CD4-positive, alpha-beta T cell treated with Interleukin-6 for 4 hours (primary cell): ENCODE measurements around the gene PRR14.
A peak's percentile ranks its signal among the peaks of the same experiment; 100 is the strongest.
"Not testable (repeated sequence)": the region's sequence is repeated elsewhere in the genome, so short reads cannot be mapped to it uniquely, and the experiment has no call there.

Source experiments
- DNase-seq: peaks from one replicate; pipeline ENCODE4 v3.0.0-alpha.2; 2020; ENCODE audit warnings: mixed read lengths

The PRR14 gene

DNA sequence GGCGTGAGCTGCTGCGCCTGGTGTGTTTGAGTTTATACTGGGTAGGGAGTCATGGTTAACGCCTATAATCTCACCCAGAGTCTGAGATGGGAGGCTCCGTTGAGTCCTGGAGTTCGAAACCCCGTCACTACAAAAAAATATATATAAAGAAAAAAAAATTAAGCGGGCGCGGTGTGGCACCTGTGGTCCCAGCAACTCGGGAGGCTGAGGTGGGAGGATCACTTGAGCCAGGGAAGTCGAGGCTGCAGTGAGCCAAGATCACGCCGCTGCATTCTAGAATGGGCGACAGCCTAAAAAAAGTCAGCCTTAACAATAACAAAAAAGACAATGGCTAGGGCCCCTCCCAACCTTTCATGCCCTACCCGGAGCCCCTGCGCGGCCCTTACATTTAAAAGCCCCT, 17.2 kb upstream of the PRR14 start:
- DNase-seq, result no peak

- no peak for DNase-seq
Observed at GRCh38 chr16:30636599-30636998, 14.2 kb upstream of the PRR14 start.

GRCh38 chr16:30637139-30637538, 13.6 kb upstream of the PRR14 start:
- not testable (repeated sequence) for DNase-seq

GRCh38 chr16:30637944-30638343, 12.8 kb upstream of the PRR14 start:
- peak; percentile 21 for DNase-seq

DNA sequence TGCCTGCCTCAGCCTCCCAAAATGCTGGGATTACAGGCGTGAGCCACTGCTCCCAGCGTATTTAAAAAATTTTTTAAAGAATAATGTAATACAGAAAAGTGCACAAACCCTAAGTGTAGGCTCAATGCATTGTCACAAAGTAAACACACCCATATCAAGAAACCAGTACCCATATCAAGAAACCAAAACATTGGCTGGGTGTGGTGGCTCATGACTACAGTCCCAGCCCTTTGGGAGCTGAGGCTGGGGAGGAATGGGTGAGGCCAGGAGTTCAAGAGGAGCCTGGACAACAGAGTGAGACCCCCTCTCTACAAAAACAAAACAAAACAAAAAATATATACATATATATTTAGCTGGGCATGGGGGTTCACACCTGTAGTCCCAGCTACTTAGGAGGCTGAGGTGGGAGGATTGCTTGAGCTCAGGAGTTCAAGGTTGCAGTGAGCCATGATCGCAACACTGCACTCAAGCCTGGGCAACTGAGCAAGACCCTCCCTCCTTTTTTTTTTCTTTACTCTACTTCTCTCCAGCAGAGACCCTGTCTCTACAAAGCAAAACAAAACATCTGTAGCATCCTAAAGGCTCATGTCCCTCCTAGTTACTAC, 9.3 kb upstream of the PRR14 start:
- no peak for DNase-seq

- no peak for DNase-seq
Observed at GRCh38 chr16:30644334-30644830, 6.4 kb upstream of the PRR14 start.

DNA sequence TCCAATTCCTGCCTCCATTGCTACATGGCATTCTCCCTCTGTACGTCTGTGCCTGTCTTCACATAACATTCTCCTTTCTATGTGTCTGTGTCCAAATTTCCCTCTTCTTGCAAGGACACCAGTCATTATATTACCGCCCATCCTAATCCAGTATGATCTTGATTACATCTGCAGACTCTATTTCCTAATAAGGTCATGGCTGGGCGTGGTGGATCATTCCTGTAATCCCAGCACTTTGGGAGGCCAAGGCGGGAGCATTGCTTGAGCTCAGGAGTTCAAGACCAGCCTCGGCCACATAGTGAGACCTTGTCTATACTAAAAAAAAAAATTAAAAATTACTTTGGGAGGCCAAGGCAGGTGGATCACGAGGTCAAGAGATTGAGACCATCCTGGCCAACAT, 5.0 kb upstream of the PRR14 start:
- DNase-seq, result no peak

DNA sequence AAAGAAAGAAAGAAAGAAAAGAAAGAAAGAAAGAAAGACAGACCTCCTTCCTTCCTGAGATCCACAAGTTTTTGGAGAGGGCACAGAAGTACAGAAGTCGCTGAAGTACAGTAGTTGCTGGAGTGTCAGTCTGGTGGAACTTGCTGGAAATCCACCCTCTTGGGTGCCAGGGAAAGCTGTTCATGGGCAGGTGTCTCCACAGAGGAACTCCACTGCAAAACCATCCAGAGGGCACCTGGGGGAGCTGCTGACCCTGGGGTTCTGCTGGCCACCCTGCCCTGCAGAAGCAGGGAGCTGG, 3.5 kb upstream of the PRR14 start:
- DNase-seq, result no peak

DNA sequence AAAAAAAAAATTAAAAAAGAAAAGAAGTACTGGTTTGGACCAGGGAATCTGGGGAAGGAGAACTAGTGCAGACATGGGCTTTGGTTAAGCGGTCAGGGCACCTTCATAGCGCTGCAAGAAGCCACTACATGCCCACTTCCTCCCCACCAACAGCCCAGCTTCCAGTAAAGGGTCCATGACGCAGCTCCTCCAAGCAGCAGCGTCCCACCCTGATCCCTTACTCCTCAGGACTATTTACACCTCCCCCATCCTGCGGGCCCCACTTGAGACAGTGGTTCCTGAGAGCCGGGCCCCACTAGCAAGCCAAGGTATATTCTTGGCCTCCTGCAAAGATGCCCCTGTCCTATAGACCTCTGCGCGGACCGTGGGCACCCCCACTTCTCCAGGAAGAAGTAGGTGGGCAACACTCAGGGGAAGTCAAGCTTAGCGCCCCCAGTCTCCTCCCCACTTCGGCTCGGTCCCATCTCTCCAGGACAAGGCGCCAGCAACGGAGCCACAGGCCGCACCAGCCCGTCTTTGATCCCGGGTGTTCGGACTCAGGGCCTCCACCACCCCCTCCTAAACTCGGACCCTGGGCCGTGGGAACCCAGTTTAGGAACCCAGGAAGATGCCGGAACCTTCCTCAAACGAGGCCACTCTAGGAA, 913 bp upstream of the PRR14 start:
- DNase-seq, result peak; percentile 22

- peak; percentile 77 for DNase-seq
Observed at GRCh38 chr16:30651124-30652004, 604 bp downstream of the PRR14 start.

GRCh38 chr16:30652005-30652296, 1.2 kb downstream of the PRR14 start:
- no peak for DNase-seq

GRCh38 chr16:30652718-30653117, 2.0 kb downstream of the PRR14 start:
- no peak for DNase-seq

GRCh38 chr16:30654856-30655255, 4.1 kb downstream of the PRR14 start:
- no peak for DNase-seq

- no peak for DNase-seq
Observed at GRCh38 chr16:30655815-30656347, 5.1 kb downstream of the PRR14 start.

DNA sequence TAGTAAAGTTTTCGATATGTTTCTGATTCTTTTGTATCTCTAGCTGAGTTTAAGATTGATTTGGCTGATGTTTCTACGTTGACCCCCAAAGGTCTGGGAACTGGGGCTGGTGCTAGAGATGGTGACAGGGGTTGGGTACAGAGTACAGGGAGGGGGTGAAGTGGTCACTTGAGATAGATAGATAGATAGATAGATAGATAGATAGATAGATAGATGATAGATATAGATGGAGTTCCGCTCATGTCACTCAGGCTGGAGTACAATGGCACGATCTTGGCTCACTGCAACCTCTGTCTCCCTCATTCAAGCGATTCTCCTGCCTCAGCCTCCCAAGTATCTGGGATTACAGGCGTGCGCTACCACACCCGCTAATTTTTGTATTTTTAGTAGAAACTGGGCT, 5.6 kb downstream of the PRR14 start:
- no peak for DNase-seq

DNA sequence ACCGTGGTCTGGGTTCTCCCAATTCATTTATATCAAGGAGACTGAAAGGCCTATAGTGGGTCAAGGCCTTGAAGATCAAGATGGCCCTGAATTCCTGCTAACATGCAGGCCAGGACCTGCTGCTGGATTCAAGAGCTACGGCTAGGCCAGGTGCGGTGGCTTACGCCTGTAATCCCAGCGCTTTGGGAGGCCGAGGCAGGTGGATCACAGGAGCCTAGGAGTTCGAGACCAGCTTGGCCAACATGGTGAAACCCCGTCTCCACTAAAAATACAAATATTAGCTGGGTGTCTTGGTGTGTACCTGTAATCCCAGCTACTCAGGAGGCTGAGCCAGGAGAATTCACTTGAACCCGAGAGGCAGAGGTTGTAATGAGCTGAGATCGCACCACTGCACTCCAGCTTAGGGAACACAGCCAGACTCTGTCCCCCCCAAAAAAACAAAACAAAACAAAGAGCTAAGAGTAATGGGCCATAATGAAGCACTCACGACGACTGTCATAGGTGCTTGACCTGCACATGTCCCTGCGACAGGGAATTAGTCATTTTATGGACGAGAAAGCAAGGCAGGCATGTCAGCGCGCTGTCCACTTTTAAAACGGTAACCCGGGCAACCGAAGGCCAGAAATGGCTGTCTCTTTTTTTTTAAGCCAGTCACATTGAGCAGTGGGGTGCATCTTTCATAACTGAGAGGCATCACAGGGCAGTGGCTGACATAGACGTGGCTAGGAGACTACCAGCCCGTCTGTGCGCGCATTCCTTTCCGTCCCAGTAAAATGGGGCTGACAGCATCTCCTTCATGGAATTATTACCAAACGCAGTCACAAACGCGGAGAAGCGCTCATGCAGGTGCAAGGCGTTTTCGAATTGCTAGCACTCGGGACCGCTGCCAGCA, 6.5 kb downstream of the PRR14 start:
- DNase-seq, result no peak

- DNase-seq, result peak; percentile 100
Observed at GRCh38 chr16:30657866-30658730, 7.3 kb downstream of the PRR14 start, which contains the start of gene FBRS. TSS of gene FBRS (plus strand) at chr16:30658431. CDS start at chr16:30659519, 1,088 bp downstream.

GRCh38 chr16:30658731-30659506, 8.2 kb downstream of the PRR14 start:
- DNase-seq, result no peak

DNA sequence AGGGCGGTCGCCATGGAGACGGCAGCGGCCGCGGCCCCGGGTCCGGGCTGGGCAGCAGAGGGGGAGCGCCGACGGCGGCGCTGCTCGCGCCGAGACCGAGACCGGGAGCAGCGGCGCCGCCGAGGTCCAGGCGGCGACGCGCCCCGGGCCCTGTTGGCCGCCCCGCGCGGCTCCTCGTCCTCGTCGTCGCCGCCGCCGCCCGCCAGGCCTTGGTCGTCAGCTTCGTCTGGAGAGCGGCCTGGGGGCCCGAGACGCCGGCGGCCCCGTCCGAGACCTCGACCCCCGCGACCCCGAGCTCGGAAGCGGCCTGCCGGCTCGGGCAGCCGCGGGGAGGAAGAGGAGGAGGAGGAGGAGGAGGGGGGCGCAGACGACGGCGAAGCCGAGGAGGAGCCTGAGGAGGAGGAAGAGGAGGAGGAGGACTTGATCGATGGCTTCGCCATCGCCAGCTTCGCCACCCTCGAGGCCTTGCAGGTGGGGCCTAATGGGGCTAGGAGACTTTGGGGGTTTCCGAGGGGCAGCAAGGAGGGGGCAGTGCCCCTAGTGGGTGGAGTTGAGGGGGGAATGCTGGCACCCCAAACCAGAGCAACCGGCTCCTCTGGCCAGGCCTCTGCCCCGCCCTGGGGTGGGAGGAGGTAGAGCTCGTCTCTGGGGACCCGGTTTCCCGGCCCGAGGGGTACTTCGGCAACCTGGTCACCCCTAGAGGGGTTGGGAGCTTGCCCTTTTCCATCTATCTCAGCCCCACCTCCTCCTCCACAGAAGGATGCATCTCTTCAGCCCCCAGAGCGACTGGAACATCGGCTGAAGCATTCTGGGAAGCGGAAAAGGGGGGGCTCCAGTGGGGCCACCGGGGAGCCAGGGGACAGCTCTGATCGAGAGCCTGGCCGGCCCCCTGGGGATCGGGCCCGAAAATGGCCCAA, 9.0 kb downstream of the PRR14 start:
- DNase-seq, result peak; percentile 54
